ENCODE data around the gene CNOT3. TPM values are rescaled to one million over a fixed set of nuclear protein-coding genes. Genes with fewer than 3 reads are reported as not detected.
"Not testable (repeated sequence)": the region's sequence is repeated elsewhere in the genome, so short reads cannot be mapped to it uniquely, and the experiment has no call there.

Gene CNOT3
- total and polyA plus RNA-seq, 8 donors = 16.8 to 40.0 (median 22.5) TPM

DNA sequence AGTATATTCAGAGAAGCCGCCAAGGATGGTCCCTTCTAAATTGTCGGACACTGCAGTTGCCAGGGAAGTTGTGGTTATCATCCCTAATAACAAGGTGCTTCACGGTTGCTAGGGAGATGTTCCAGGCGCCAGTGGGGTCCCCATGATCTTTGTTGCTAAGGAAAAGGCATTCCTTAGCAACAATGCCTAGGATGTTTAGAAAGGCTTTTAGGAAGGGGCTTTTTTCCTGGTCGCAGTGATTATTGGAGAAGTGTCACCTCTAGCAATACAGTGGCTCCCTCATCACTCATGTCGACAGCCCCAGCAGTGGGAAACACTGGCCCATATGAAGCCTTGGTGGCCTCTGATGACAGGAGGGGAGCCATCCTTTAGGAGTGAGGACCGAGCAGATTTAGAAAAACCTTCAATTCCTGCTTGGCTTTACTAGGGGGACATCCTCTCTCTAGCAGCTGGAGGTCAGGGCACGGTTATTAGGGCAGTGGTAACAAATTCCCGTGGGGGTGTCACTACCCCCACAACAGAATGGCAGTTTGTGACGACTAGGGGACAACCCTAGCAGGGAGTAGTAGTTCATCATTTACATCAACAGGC lies 41.8 kb downstream of the CNOT3 start:
- no peaks in the 10 kb centered on the region for H3K4me1 ChIP-seq
- ATAC-seq = no peak
- 80 to 85% methylated on average over 10 of the region's 10 CpGs for WGBS, 2 donors
- H3K27ac ChIP-seq = no peak overlapping the region
- intact Hi-C loops (cut with DNase I) = loop anchor here in 1 of 3 donors (10.0 kb wide), 1 partner anchor 55 kb away; no protein-coding TSS in a partner anchor
- no peak for FAIRE-seq
- TF ChIP-seq, protein P1, sequence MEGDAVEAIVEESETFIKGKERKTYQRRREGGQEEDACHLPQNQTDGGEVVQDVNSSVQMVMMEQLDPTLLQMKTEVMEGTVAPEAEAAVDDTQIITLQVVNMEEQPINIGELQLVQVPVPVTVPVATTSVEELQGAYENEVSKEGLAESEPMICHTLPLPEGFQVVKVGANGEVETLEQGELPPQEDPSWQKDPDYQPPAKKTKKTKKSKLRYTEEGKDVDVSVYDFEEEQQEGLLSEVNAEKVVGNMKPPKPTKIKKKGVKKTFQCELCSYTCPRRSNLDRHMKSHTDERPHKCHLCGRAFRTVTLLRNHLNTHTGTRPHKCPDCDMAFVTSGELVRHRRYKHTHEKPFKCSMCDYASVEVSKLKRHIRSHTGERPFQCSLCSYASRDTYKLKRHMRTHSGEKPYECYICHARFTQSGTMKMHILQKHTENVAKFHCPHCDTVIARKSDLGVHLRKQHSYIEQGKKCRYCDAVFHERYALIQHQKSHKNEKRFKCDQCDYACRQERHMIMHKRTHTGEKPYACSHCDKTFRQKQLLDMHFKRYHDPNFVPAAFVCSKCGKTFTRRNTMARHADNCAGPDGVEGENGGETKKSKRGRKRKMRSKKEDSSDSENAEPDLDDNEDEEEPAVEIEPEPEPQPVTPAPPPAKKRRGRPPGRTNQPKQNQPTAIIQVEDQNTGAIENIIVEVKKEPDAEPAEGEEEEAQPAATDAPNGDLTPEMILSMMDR (IDR thresholded peaks at IDR 0.05) = no peak
- DNase-seq = no peak
- no peaks in the 10 kb centered on the region for H3K36me3 ChIP-seq
- H3K9me3 ChIP-seq = no peaks in the 10 kb centered on the region
- H3K27me3 ChIP-seq = no peaks in the 10 kb centered on the region
- no peak overlapping the region for H3K4me3 ChIP-seq

DNA sequence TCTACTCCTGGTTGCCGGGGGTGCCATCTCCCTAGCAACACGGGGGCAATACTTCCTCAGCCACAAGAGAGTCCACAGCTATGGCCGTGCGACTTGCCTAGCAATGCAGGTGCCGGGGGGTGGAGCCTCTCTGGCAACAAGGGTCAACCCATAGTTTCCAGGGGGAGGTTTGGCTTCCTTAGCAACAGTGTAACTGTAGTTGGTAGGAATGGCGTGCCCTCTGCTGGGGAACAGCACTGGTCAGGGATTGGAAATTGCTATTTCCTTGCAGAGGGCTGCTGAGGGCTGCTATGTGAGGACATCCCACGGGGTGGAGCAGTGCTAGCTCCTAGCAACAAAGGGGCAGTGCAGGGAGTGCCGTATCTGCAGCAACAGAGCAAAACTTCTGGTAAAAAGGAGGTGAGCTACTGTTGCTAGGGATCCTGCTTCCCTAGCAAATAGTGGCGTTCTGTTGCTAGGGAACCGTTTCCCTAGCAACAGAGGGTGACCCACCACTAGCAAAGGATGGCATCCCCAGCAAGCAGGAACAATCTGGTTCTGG lies 42.4 kb downstream of the CNOT3 start:
- Histone ChIP-seq H3K27ac (no peak overlapping the region), H3K36me3 (no peaks in the 10 kb centered on the region), H3K27me3 (no peaks in the 10 kb centered on the region), H3K4me3 (no peak overlapping the region), H3K4me1 (no peaks in the 10 kb centered on the region), H3K9me3 (no peaks in the 10 kb centered on the region)
- peak in 1 of 6 donors; percentile 63 for DNase-seq
- 60 to 67% methylated on average over 10 of the region's 10 CpGs for WGBS, 2 donors
- TF ChIP-seq, protein P1 (IDR thresholded peaks at IDR 0.05) = no peak
- peak; percentile 14 to 82 (median 64) for ATAC-seq
- intact Hi-C loops (cut with DNase I) = loop anchor here in 1 of 3 donors (10.0 kb wide), 1 partner anchor 55 kb away; no protein-coding TSS in a partner anchor
- FAIRE-seq = no peak

DNA sequence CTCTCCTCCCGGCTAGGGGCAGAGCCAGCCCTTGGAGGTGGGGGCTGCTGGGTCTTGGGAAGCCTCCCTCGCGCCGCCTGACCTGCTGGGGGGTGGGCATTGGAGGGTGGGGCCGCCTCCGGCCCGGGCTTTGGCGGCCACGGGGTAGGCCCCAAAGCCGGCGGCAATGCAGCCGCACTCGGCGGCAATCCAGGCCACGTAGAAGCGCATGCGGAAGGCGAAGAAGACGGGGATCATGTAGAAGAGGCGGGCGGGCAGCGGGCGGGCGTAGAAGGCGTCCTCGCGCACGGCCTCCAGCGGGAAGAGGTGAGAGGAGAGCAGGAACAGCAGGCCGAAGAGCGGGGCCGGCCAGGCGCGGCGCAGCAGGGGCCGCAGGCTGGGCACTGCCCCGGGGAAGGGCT lies 43.1 kb downstream of the CNOT3 start:
- intact Hi-C loops (cut with DNase I) = no loop called here
- FAIRE-seq = no peak

DNA sequence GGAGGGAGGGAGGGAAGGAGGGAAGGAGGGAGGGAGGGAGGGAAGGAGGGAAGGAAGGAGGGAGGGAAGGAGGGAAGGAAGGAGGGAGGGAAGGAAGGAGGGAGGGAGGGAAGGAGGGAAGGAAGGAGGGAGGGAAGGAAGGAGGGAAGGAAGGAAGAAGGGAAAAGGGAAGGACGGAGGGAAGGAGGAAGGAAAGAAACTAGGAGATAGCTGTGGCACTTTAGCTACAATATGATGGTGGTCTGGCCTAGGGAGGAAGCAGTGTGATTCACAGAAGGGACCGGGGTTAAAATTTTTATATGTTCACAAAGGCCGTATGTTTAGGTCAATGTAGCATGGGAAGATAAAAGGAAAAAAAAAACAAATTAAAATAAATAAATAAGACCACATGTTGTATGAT lies 44.3 kb downstream of the CNOT3 start:
- H3K4me3 ChIP-seq; H3K27ac ChIP-seq; H3K9me3 ChIP-seq; FAIRE-seq; DNase-seq; ATAC-seq; H3K27me3 ChIP-seq; intact Hi-C loops (cut with DNase I); H3K36me3 ChIP-seq: not testable (repeated sequence)
- 90 to 91% methylated on average over 3 of the region's 3 CpGs for WGBS, 2 donors
- peaks cover under 1 to 12% (median 11%) of the 10 kb centered on the region in 3 donors for H3K4me1 ChIP-seq

More for the DNA sequence above, 43.1 kb downstream of the CNOT3 start:
- no peaks in the 10 kb centered on the region for H3K9me3 ChIP-seq
- DNase-seq (peak in 2 of 6 donors; percentile 34 to 68), ATAC-seq (no peak)
- H3K27ac ChIP-seq = no peak overlapping the region
- no peak overlapping the region for H3K4me3 ChIP-seq
- H3K27me3 ChIP-seq = no peaks in the 10 kb centered on the region
- WGBS, 2 donors = 93 to 94% methylated on average over 37 of the region's 37 CpGs
- TF ChIP-seq, protein P1 (IDR thresholded peaks at IDR 0.05) = no peak
- H3K4me1 ChIP-seq = peaks cover 0 to 3% (median 2%) of the 10 kb centered on the region in 3 donors
- no peaks in the 10 kb centered on the region for H3K36me3 ChIP-seq

DNA sequence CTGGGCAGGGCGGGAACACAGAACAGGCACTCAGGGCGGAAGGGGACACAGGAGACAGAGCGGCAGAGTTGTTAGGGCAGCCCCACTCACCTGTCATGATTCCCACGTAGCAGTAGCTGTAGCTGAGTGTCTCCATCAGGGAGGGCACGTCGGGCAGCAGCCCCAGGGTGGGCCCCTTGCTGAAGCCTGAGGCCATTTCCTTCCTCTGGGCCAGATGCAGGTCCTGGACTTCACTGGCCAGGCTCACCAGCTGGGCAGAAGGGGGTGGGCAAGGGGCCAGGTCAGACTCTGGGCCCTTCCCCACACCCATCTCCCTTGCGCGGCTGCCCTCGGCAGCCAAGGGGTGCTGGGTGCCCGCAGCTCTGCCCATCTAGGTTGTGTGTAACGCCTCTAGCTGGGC lies 45.9 kb downstream of the CNOT3 start:
- TF ChIP-seq, protein P1 (IDR thresholded peaks at IDR 0.05) = no peak
- intact Hi-C loops (cut with DNase I) = no loop called here
- no peak for ATAC-seq

More for the DNA sequence above, 45.9 kb downstream of the CNOT3 start:
- Histone ChIP-seq H3K4me1 (peaks cover 10 to 25% (median 25%) of the 10 kb centered on the region in 3 donors), H3K9me3 (no peaks in the 10 kb centered on the region), H3K27ac (no peak overlapping the region), H3K27me3 (no peaks in the 10 kb centered on the region), H3K4me3 (no peak overlapping the region), H3K36me3 (no peaks in the 10 kb centered on the region)
- WGBS, 2 donors = 69 to 72% methylated on average over 11 of the region's 11 CpGs
- DNase-seq (peak in 2 of 6 donors; percentile 45 to 67), FAIRE-seq (no peak)
